Measurements from ENCODE around the gene CLDN16.

The CLDN16 gene

GRCh38 chr3:190359813-190360212 is 28.1 kb upstream of the CLDN16 start:
- no peaks in the 10 kb centered on the region for H3K9me3 ChIP-seq
- no peaks in the 10 kb centered on the region for H3K27me3 ChIP-seq
- no peaks in the 10 kb centered on the region for H3K4me1 ChIP-seq (ENCODE audit: control insufficient read depth in 1 of 2, insufficient read depth in 1 of 2, low read depth in 1 of 2, low read length in 1 of 2)
- no peaks in the 10 kb centered on the region for H3K36me3 ChIP-seq
- H3K4me3 ChIP-seq (ENCODE audit: low read depth in 1 of 2, low read length in 1 of 2): no peak overlapping the region
- H3K27ac ChIP-seq: no peak overlapping the region
- no peak for TF ChIP-seq CTCF (IDR thresholded peaks at IDR 0.05)

- TF ChIP-seq CTCF (IDR thresholded peaks at IDR 0.05): no peak
- Histone ChIP-seq H3K9me3 (no peaks in the 10 kb centered on the region), H3K4me1 (ENCODE audit: control insufficient read depth in 1 of 2, insufficient read depth in 1 of 2, low read depth in 1 of 2, low read length in 1 of 2) (no peaks in the 10 kb centered on the region), H3K4me3 (ENCODE audit: low read depth in 1 of 2, low read length in 1 of 2) (no peak overlapping the region), H3K27ac (no peak overlapping the region), H3K27me3 (no peaks in the 10 kb centered on the region), H3K36me3 (no peaks in the 10 kb centered on the region)
These were observed 27.7 kb upstream of the CLDN16 start for GRCh38 chr3:190360228-190360627.

DNA sequence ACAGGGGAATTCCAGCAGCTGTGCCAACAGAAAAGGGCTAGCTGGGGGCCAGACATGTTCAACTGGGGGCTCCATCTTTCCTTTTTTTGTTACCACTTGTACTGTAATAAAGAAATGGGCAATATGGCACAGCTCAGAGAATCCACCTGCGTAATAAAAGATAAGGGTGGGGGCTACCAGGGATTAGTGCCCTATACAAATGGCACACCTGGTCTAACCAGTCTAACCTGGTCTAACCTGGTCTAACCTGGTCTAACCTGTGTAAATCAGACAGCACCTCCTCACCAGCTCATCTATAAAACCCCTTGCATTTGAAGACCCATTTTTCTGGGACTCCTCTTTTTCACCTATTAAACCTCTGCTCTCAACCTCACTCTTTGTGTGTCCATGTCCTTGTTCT is 26.2 kb upstream of the CLDN16 start:
- no peaks in the 10 kb centered on the region for H3K36me3 ChIP-seq
- H3K27me3 ChIP-seq: no peaks in the 10 kb centered on the region
- H3K4me1 ChIP-seq (ENCODE audit: control insufficient read depth in 1 of 2, insufficient read depth in 1 of 2, low read depth in 1 of 2, low read length in 1 of 2): no peaks in the 10 kb centered on the region
- no peak for TF ChIP-seq CTCF (IDR thresholded peaks at IDR 0.05)
- H3K4me3 ChIP-seq (ENCODE audit: low read depth in 1 of 2, low read length in 1 of 2): no peak overlapping the region
- H3K27ac ChIP-seq: no peak overlapping the region
- no peaks in the 10 kb centered on the region for H3K9me3 ChIP-seq

GRCh38 chr3:190362258-190362657 is 25.7 kb upstream of the CLDN16 start:
- H3K4me3 ChIP-seq (ENCODE audit: low read depth in 1 of 2, low read length in 1 of 2): no peak overlapping the region
- TF ChIP-seq CTCF (IDR thresholded peaks at IDR 0.05): no peak
- H3K9me3 ChIP-seq: no peaks in the 10 kb centered on the region
- H3K36me3 ChIP-seq: no peaks in the 10 kb centered on the region
- no peaks in the 10 kb centered on the region for H3K27me3 ChIP-seq
- H3K4me1 ChIP-seq (ENCODE audit: control insufficient read depth in 1 of 2, insufficient read depth in 1 of 2, low read depth in 1 of 2, low read length in 1 of 2): no peaks in the 10 kb centered on the region
- H3K27ac ChIP-seq: no peak overlapping the region

GRCh38 chr3:190366133-190366532 is 21.8 kb upstream of the CLDN16 start:
- Histone ChIP-seq H3K4me3 (ENCODE audit: low read depth in 1 of 2, low read length in 1 of 2) (no peak overlapping the region), H3K36me3 (no peaks in the 10 kb centered on the region), H3K27me3 (no peaks in the 10 kb centered on the region), H3K27ac (no peak overlapping the region), H3K4me1 (ENCODE audit: control insufficient read depth in 1 of 2, insufficient read depth in 1 of 2, low read depth in 1 of 2, low read length in 1 of 2) (no peaks in the 10 kb centered on the region), H3K9me3 (no peaks in the 10 kb centered on the region)
- no peak for TF ChIP-seq CTCF (IDR thresholded peaks at IDR 0.05)

GRCh38 chr3:190368881-190369280 is 19.1 kb upstream of the CLDN16 start:
- TF ChIP-seq CTCF (IDR thresholded peaks at IDR 0.05): no peak
- Histone ChIP-seq H3K27ac (no peak overlapping the region), H3K4me1 (ENCODE audit: control insufficient read depth in 1 of 2, insufficient read depth in 1 of 2, low read depth in 1 of 2, low read length in 1 of 2) (no peaks in the 10 kb centered on the region), H3K9me3 (no peaks in the 10 kb centered on the region), H3K4me3 (ENCODE audit: low read depth in 1 of 2, low read length in 1 of 2) (no peak overlapping the region), H3K27me3 (no peaks in the 10 kb centered on the region), H3K36me3 (no peaks in the 10 kb centered on the region)

All from neutrophil (primary cell).